ENCODE results near the gene RGCC. TPM values are rescaled to one million over a fixed set of nuclear protein-coding genes. Genes with fewer than 3 reads are reported as not detected.

The RGCC gene
- total RNA-seq, 1 experiment from 2014 or later: not detected

GRCh38 chr13:41520016-41520659 is 62.8 kb downstream of the RGCC start:
- Histone ChIP-seq H2BK5ac (ENCODE audit: insufficient read length, low read length) (no peak overlapping the region), H2BK15ac (ENCODE audit: low read depth, low read length) (no peak overlapping the region), H2AFZ (ENCODE audit: low read length) (no peak overlapping the region), H3K4ac (ENCODE audit: low read depth, low read length) (no peak overlapping the region), H4K8ac (replicated peaks; ENCODE audit: insufficient read length, low read depth, low read length) (no peak overlapping the region), H3K79me1 (ENCODE audit: insufficient read depth, low read depth, low read length, poor library complexity, severe bottlenecking) (no peaks in the 10 kb centered on the region), H3K18ac (ENCODE audit: insufficient read length, low read depth, low read length) (no peak overlapping the region), H3K27ac (ENCODE audit: insufficient read length, low read depth, low read length) (no peak overlapping the region), H2AK5ac (ENCODE audit: insufficient read length, low read length) (no peak overlapping the region), H4K91ac (ENCODE audit: insufficient read length, low read depth, low read length) (no peak overlapping the region), H3K79me2 (ENCODE audit: insufficient read depth, low read length) (no peaks in the 10 kb centered on the region), H2BK20ac (ENCODE audit: low read depth, low read length, poor library complexity, severe bottlenecking) (no peak overlapping the region), H3K23ac (ENCODE audit: insufficient read length, low read depth, low read length) (no peak overlapping the region), H4K20me1 (ENCODE audit: control insufficient read depth, insufficient read depth, insufficient read length) (no peaks in the 10 kb centered on the region), H3K4me2 (ENCODE audit: insufficient read depth, insufficient read length, low read length) (no peak overlapping the region), H3K9me3 (ENCODE audit: control insufficient read depth, low read depth, low read length) (no peaks in the 10 kb centered on the region), H3K23me2 (ENCODE audit: insufficient read length, low read depth, low read length, poor library complexity, severe bottlenecking) (no peaks in the 10 kb centered on the region), H3K9ac (ENCODE audit: extremely low read depth, insufficient read length, low read length) (no peak overlapping the region), H3K56ac (ENCODE audit: insufficient read length, low read depth, low read length) (no peak overlapping the region), H3T11ph (ENCODE audit: low read length) (no peak overlapping the region), H3K27me3 (ENCODE audit: insufficient read depth, low read length) (no peaks in the 10 kb centered on the region), H2BK12ac (ENCODE audit: insufficient read length, low read depth, low read length) (no peak overlapping the region), H3K14ac (ENCODE audit: insufficient read depth, low read length) (no peak overlapping the region), H3K4me1 (ENCODE audit: insufficient read depth, low read length) (no peaks in the 10 kb centered on the region), H2BK120ac (ENCODE audit: low read depth, low read length, poor library complexity, severe bottlenecking) (no peak overlapping the region), H4K5ac (ENCODE audit: insufficient read length, low read depth, low read length) (no peak overlapping the region)
- H3K4me3 Mint-ChIP-seq: no peak overlapping the region
- TF ChIP-seq CTCF (conservative IDR thresholded peaks at IDR 0.05): no peak
- peaks cover 0 to 2% of the 10 kb centered on the region in 2 experiments; a peak in 2 of 5 replicates for H3K9me3 Mint-ChIP-seq
- peaks cover 0 to 4% (median 0%) of the 10 kb centered on the region in 3 experiments; a peak in 1 of 7 replicates for H3K36me3 Mint-ChIP-seq (ENCODE audit: insufficient read depth in 1 of 3, low read depth in 3 of 3)
- no peak overlapping the region for H3K27ac Mint-ChIP-seq
- WGBS (ENCODE audit: extremely low coverage, insufficient read length, low lambda C conversion rate): no CpG with 5 or more reads among the region's 7 CpGs
- H3K4me1 Mint-ChIP-seq: peaks cover 13 to 16% of the 10 kb centered on the region in 2 experiments
- H3K27me3 Mint-ChIP-seq (ENCODE audit: low read depth): peaks cover 5% of the 10 kb centered on the region
- no peak for DNase-seq

Other genes starting within 250 kb of the RGCC start
- 16.2 and 16.9 TPM in 2 replicates for gene MTRF1, start 194.0 kb upstream of the RGCC start, total RNA-seq (2021)
- 37.7 and 40.0 TPM in 2 replicates for gene NAA16, start 146.3 kb upstream of the RGCC start, total RNA-seq (2021)

Measured in H9 (cell line).